HEK293 (cell line): Measurements from ENCODE around the gene PRMT6.

ENCODE experiments used
- BCL11B ChIP-seq: fragments of 450-650 bp; formaldehyde crosslinking; IDR thresholded peaks from 2 replicates; pipeline ENCODE4 v1.5.1; 2016; ENCODE audit warnings: low read depth, missing biosample characterization, missing genetic modification characterization
- GLI4 ChIP-seq: fragments of 450-650 bp; formaldehyde crosslinking; IDR thresholded peaks from 2 replicates; pipeline ENCODE4 v1.5.1; 2016; ENCODE audit warnings: missing biosample characterization, missing genetic modification characterization
- GLIS1 ChIP-seq: fragments of 450-650 bp; formaldehyde crosslinking; IDR thresholded peaks from 2 replicates; pipeline ENCODE4 v1.5.1; 2016; ENCODE audit warnings: missing biosample characterization, missing genetic modification characterization
- HOXD13 ChIP-seq: sonication (generic); formaldehyde crosslinking; IDR thresholded peaks from 2 replicates; pipeline ENCODE4 v1.8.0; 2022; ENCODE audit warnings: missing genetic modification reagents, borderline replicate concordance
- INSM2 ChIP-seq: fragments of 450-650 bp; formaldehyde crosslinking; IDR thresholded peaks from 2 replicates; pipeline ENCODE4 v1.5.1; 2016; ENCODE audit warnings: missing biosample characterization, missing genetic modification characterization
- PRDM6 ChIP-seq: fragments of 450-650 bp; formaldehyde crosslinking; IDR thresholded peaks from 2 replicates; pipeline ENCODE4 v1.5.1; 2017; ENCODE audit warnings: missing biosample characterization, missing genetic modification characterization
- SALL2 ChIP-seq: fragments of 450-650 bp; formaldehyde crosslinking; IDR thresholded peaks from 2 replicates; pipeline ENCODE4 v1.5.0; 2017; ENCODE audit warnings: missing biosample characterization, mild to moderate bottlenecking, missing genetic modification characterization, borderline replicate concordance
- SCRT1 ChIP-seq: fragments of 450-650 bp; formaldehyde crosslinking; IDR thresholded peaks from 2 replicates; pipeline ENCODE4 v1.5.1; 2016; ENCODE audit warnings: missing biosample characterization, missing genetic modification characterization, borderline replicate concordance
- SETDB1 ChIP-seq: IDR thresholded peaks from one replicate; pipeline ENCODE4 v1.6.1; 2017; ENCODE audit warnings: mild to moderate bottlenecking, low read length, moderate library complexity, mixed read lengths; ENCODE audit not compliant: insufficient read length
- SP3 ChIP-seq: fragments of 450-650 bp; formaldehyde crosslinking; IDR thresholded peaks from 2 replicates; pipeline ENCODE4 v1.5.1; 2016; ENCODE audit warnings: missing biosample characterization, missing genetic modification characterization
- WT1 ChIP-seq: fragments of 450-650 bp; formaldehyde crosslinking; IDR thresholded peaks from 2 replicates; pipeline ENCODE4 v1.5.1; 2016; ENCODE audit warnings: missing biosample characterization, missing genetic modification characterization
- ZBTB1 ChIP-seq: fragments of 450-650 bp; formaldehyde crosslinking; IDR thresholded peaks from 2 replicates; pipeline ENCODE4 v1.5.1; 2016; ENCODE audit warnings: missing biosample characterization, missing genetic modification characterization
- ZBTB10 ChIP-seq: fragments of 450-650 bp; formaldehyde crosslinking; IDR thresholded peaks from 2 replicates; pipeline ENCODE4 v1.5.1; 2016; ENCODE audit warnings: missing biosample characterization, missing genetic modification characterization
- ZBTB6 ChIP-seq: fragments of 450-650 bp; formaldehyde crosslinking; IDR thresholded peaks from 2 replicates; pipeline ENCODE4 v1.5.1; 2017; ENCODE audit warnings: missing biosample characterization, missing genetic modification characterization
- ZFP3 ChIP-seq: fragments of 450-650 bp; formaldehyde crosslinking; IDR thresholded peaks from 2 replicates; pipeline ENCODE4 v1.5.1; 2016; ENCODE audit warnings: low read depth, missing biosample characterization, missing genetic modification characterization
- ZNF2 ChIP-seq: fragments of 450-650 bp; formaldehyde crosslinking; IDR thresholded peaks from 2 replicates; pipeline ENCODE4 v1.5.1; 2016; ENCODE audit warnings: missing biosample characterization, missing genetic modification characterization
- ZNF214 ChIP-seq: fragments of 450-650 bp; formaldehyde crosslinking; IDR thresholded peaks from 2 replicates; pipeline ENCODE4 v1.5.1; 2017; ENCODE audit warnings: missing biosample characterization, mild to moderate bottlenecking, missing genetic modification characterization, borderline replicate concordance
- ZNF221 ChIP-seq: fragments of 450-650 bp; formaldehyde crosslinking; IDR thresholded peaks from 2 replicates; pipeline ENCODE4 v1.5.1; 2017; ENCODE audit warnings: missing biosample characterization, missing genetic modification characterization, borderline replicate concordance
- ZNF324 ChIP-seq: fragments of 450-650 bp; formaldehyde crosslinking; IDR thresholded peaks from 2 replicates; pipeline ENCODE4 v1.5.1; 2016; ENCODE audit warnings: missing biosample characterization, missing genetic modification characterization
- ZNF350 ChIP-seq: fragments of 450-650 bp; formaldehyde crosslinking; IDR thresholded peaks from 2 replicates; pipeline ENCODE4 v1.5.0; 2017; ENCODE audit warnings: missing biosample characterization, mild to moderate bottlenecking, missing genetic modification characterization
- ZNF391 ChIP-seq: fragments of 450-650 bp; formaldehyde crosslinking; IDR thresholded peaks from 2 replicates; pipeline ENCODE4 v1.5.1; 2016; ENCODE audit warnings: low read depth, missing biosample characterization, missing genetic modification characterization, borderline replicate concordance
- ZNF426 ChIP-seq: fragments of 450-650 bp; formaldehyde crosslinking; IDR thresholded peaks from 2 replicates; pipeline ENCODE4 v1.5.1; 2017; ENCODE audit warnings: missing biosample characterization, missing genetic modification characterization, mild to moderate bottlenecking, inconsistent platforms, moderate library complexity
- ZNF433 ChIP-seq: fragments of 450-650 bp; formaldehyde crosslinking; IDR thresholded peaks from 2 replicates; pipeline ENCODE4 v1.5.1; 2016; ENCODE audit warnings: missing biosample characterization, missing genetic modification characterization, low read depth
- ZNF48 ChIP-seq: fragments of 450-650 bp; formaldehyde crosslinking; IDR thresholded peaks from 2 replicates; pipeline ENCODE4 v1.5.1; 2016; ENCODE audit warnings: missing biosample characterization, missing genetic modification characterization
- ZNF488 ChIP-seq: fragments of 450-650 bp; formaldehyde crosslinking; IDR thresholded peaks from 2 replicates; pipeline ENCODE4 v1.5.1; 2016; ENCODE audit warnings: missing biosample characterization, missing genetic modification characterization
- ZNF544 ChIP-seq: fragments of 450-650 bp; formaldehyde crosslinking; IDR thresholded peaks from 2 replicates; pipeline ENCODE4 v1.5.0; 2017; ENCODE audit warnings: missing biosample characterization, missing genetic modification characterization
- ZNF549 ChIP-seq: fragments of 450-650 bp; IDR thresholded peaks from 2 replicates; pipeline ENCODE4 v1.5.1; 2018; ENCODE audit warnings: missing biosample characterization, missing genetic modification characterization, mild to moderate bottlenecking, inconsistent platforms, moderate library complexity
- ZNF596 ChIP-seq: fragments of 450-650 bp; IDR thresholded peaks from 2 replicates; pipeline ENCODE4 v1.5.0; 2018; ENCODE audit warnings: missing biosample characterization, mild to moderate bottlenecking, missing genetic modification characterization, moderate library complexity
- ZNF629 ChIP-seq: fragments of 450-650 bp; formaldehyde crosslinking; IDR thresholded peaks from 2 replicates; pipeline ENCODE4 v1.5.1; 2017; ENCODE audit warnings: missing biosample characterization, missing genetic modification characterization
- ZNF664 ChIP-seq: fragments of 450-650 bp; formaldehyde crosslinking; IDR thresholded peaks from 2 replicates; pipeline ENCODE4 v1.5.1; 2016; ENCODE audit warnings: missing biosample characterization, missing genetic modification characterization
- ZNF707 ChIP-seq: fragments of 450-650 bp; formaldehyde crosslinking; IDR thresholded peaks from 2 replicates; pipeline ENCODE4 v1.5.1; 2016; ENCODE audit warnings: missing biosample characterization, missing genetic modification characterization
- ZNF747 ChIP-seq: fragments of 450-650 bp; formaldehyde crosslinking; IDR thresholded peaks from 2 replicates; pipeline ENCODE4 v1.5.1; 2016; ENCODE audit warnings: missing biosample characterization, missing genetic modification characterization
- ZNF76 ChIP-seq: fragments of 450-650 bp; formaldehyde crosslinking; IDR thresholded peaks from 2 replicates; pipeline ENCODE4; 2016; ENCODE audit warnings: low read depth, missing biosample characterization, missing genetic modification characterization, borderline replicate concordance

The PRMT6 gene

GRCh38 chr1:107057197-107058133 is 991 bp downstream of the PRMT6 start (continued):
- TF ChIP-seq BCL11B (tag by site-specific recombination) (no peak), GLIS1 (tag by site-specific recombination) (no peak), ZNF596 (tag by site-specific recombination) (no peak), ZNF76 (tag by site-specific recombination) (no peak), ZFP3 (tag by site-specific recombination) (no peak), ZNF707 (no peak), ZNF747 (tag by site-specific recombination) (no peak), WT1 (tag by site-specific recombination) (no peak), SALL2 (no peak), PRDM6 (tag by site-specific recombination) (no peak), ZNF426 (tag by site-specific recombination) (no peak), ZBTB6 (peak; percentile 83), ZNF350 (tag by site-specific recombination) (no peak), ZNF433 (tag by site-specific recombination) (no peak), ZNF549 (tag by site-specific recombination) (no peak), SETDB1 (no peak), ZNF488 (tag by site-specific recombination) (no peak), ZNF2 (tag by site-specific recombination) (no peak), ZNF221 (no peak), INSM2 (tag by site-specific recombination) (no peak), ZNF214 (tag by site-specific recombination) (no peak), SCRT1 (tag by site-specific recombination) (no peak), ZNF48 (tag by site-specific recombination) (no peak), ZNF664 (no peak), ZBTB1 (tag by site-specific recombination) (no peak), ZNF629 (tag by site-specific recombination) (no peak), ZNF324 (no peak), ZNF391 (tag by site-specific recombination) (no peak), ZNF544 (tag by site-specific recombination) (no peak), HOXD13 (CRISPR knock-in tag) (no peak), ZBTB10 (tag by site-specific recombination) (no peak), SP3 (peak; percentile 17; the same call in 1 of the 2 replicates), GLI4 (tag by site-specific recombination) (no peak)
